Measurements from ENCODE around the gene NLK. TPM values are rescaled to one million over a fixed set of nuclear protein-coding genes. Genes with fewer than 3 reads are reported as not detected.

The NLK gene
- total RNA-seq, 2 experiments from 2014 or later: 18.1 to 27.8 TPM

DNA sequence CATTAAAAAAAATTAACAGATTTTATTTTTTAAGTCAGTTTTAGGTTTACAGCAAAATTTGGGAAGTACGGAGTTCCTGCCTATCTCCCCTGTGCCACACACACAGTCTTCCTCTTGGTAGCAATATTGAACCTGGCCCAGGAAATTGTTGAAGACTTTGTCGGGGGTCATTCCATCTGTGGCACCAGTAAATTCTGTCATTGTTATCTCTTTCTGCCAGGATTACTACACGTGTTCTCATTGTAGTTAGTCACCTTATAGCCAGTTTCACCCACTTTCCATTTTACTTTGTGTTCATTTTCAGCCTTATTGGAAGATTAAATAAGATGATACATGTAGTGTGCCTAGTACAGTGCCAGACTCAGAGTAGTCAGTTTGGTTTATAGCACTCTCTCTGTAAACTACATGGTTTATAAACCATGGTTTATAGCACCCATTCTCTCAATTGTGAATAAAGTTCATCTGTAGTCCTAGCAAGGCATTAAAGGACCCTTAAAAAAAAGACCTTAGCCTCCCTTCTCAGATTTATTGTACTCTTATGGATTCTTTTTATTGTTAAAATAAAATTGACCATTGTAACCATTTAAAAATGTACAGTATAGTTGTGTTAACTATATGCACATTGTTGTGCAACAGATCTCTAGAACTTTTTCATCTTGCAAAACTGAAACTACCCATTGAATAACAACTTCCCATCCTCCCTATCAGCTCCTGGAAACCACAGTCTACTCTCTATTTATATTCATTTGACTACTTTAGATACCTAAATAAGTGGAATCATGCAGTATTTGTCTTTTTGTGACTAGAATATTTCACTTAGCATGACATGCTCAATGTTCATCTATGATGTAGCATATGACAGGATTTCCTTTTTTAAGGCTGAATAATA is 36.1 kb downstream of the NLK start:
- Histone ChIP-seq H3K4me2 (ENCODE audit: low read length) (no peak overlapping the region), H2AFZ (ENCODE audit: low read length) (no peak overlapping the region), H3K36me3 (ENCODE audit: insufficient read depth, low read length) (peaks cover 6% of the 10 kb centered on the region), H3K4me1 (ENCODE audit: insufficient read depth, low read length, poor library complexity, severe bottlenecking) (peaks cover 41% of the 10 kb centered on the region), H3K79me2 (ENCODE audit: insufficient read depth, low read depth, low read length) (peaks cover 31% of the 10 kb centered on the region; the same call in 1 of the 2 replicates), H3K9me3 (ENCODE audit: low read length) (no peaks in the 10 kb centered on the region), H3K4me3 (ENCODE audit: low read depth, low read length, poor library complexity, severe bottlenecking) (no peak overlapping the region), H4K20me1 (ENCODE audit: insufficient read depth, low read length) (0 out of 2 replicates have a peak, but pooled peaks cover 4% of the 10 kb centered on the region), H3K9me2 (ENCODE audit: insufficient read depth, low read length) (no peaks in the 10 kb centered on the region), H3K27ac (ENCODE audit: low read depth, low read length, poor library complexity, severe bottlenecking) (no peak overlapping the region)
- TF ChIP-seq, protein P1, sequence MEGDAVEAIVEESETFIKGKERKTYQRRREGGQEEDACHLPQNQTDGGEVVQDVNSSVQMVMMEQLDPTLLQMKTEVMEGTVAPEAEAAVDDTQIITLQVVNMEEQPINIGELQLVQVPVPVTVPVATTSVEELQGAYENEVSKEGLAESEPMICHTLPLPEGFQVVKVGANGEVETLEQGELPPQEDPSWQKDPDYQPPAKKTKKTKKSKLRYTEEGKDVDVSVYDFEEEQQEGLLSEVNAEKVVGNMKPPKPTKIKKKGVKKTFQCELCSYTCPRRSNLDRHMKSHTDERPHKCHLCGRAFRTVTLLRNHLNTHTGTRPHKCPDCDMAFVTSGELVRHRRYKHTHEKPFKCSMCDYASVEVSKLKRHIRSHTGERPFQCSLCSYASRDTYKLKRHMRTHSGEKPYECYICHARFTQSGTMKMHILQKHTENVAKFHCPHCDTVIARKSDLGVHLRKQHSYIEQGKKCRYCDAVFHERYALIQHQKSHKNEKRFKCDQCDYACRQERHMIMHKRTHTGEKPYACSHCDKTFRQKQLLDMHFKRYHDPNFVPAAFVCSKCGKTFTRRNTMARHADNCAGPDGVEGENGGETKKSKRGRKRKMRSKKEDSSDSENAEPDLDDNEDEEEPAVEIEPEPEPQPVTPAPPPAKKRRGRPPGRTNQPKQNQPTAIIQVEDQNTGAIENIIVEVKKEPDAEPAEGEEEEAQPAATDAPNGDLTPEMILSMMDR (conservative IDR thresholded peaks at IDR 0.05; ENCODE audit: low read length): no peak
- ChIA-PET CTCF (ENCODE audit: unreplicated experiment) (no interaction called here), POLR2A (interaction anchor here (0.6 to 0.7 kb wide), 2 partner anchors 13 to 19 kb away, joined by 3 read pairs; no protein-coding TSS in a partner anchor)
- BruUV-seq (replicated peaks): no TSS peak
- no peak for DNase-seq (ENCODE audit: low spot score)
- intact Hi-C loops (cut with micrococcal nuclease; ENCODE audit: unreplicated experiment): no loop called here

DNA sequence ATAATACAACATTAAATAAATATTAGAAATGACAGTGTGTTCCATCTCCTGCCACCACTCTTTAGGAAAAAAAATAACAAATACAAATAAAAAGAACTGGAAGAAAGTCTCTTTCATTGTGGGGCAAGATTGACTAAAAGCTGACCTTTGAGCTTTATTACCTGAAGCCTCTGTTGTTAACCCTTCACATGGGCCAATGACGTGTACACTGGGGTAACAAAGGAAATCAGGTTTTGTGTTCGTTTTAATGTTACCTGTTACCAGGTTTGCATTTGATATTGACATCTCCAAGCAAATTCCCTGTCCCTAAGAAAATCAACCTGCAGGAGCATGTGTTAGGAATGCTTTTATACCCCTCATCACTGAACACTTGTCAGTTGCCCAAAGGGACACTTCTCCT is 39.0 kb downstream of the NLK start:
- ChIA-PET CTCF (ENCODE audit: unreplicated experiment) (no interaction called here), POLR2A (no interaction called here)
- no peak for DNase-seq (ENCODE audit: low spot score)
- H3K36me3 ChIP-seq (ENCODE audit: insufficient read depth, low read length): peaks cover 6% of the 10 kb centered on the region
- H3K9me3 ChIP-seq (ENCODE audit: low read length): no peaks in the 10 kb centered on the region
- TF ChIP-seq, protein P1 (conservative IDR thresholded peaks at IDR 0.05; ENCODE audit: low read length): no peak
- no peak for TF ChIP-seq EZH2phosphoT487 (IDR thresholded peaks at IDR 0.05; ENCODE audit: borderline replicate concordance, low read depth, low read length)
- no peak overlapping the region for H3K4me2 ChIP-seq (ENCODE audit: low read length)
- no peak overlapping the region for H3K4me3 ChIP-seq (ENCODE audit: low read depth, low read length, poor library complexity, severe bottlenecking)
- peaks cover 9% of the 10 kb centered on the region; the same call in 1 of the 2 replicates for H4K20me1 ChIP-seq (ENCODE audit: insufficient read depth, low read length)
- no peaks in the 10 kb centered on the region for H3K9me2 ChIP-seq (ENCODE audit: insufficient read depth, low read length)
- intact Hi-C loops (cut with micrococcal nuclease; ENCODE audit: unreplicated experiment): no loop called here
- no peak overlapping the region for H2AFZ ChIP-seq (ENCODE audit: low read length)
- peaks cover 12% of the 10 kb centered on the region for H3K4me1 ChIP-seq (ENCODE audit: insufficient read depth, low read length, poor library complexity, severe bottlenecking)
- H3K79me2 ChIP-seq (ENCODE audit: insufficient read depth, low read depth, low read length): peaks cover 22% of the 10 kb centered on the region; the same call in 1 of the 2 replicates
- BruUV-seq (replicated peaks): no TSS peak
- H3K27ac ChIP-seq (ENCODE audit: low read depth, low read length, poor library complexity, severe bottlenecking): no peak overlapping the region

DNA sequence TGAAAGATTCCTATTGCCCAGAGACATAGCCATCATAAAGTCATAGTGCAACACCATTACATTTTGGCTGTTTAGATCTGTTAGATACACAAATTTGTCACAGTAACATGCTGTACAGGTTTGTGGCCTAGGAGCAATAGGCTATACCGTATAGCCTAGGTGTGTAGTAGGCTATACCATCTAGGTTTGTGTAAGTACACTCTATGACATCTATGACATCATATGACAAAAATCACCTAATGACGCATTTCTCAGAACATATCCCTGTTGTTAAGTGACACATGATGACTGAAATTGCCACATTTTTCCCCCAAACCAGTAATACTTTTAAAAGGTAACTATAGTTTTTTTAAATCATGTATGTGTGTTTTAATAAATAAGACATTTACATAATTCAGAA is 43.3 kb downstream of the NLK start:
- Histone ChIP-seq H3K79me2 (ENCODE audit: insufficient read depth, low read depth, low read length) (peaks cover 15% of the 10 kb centered on the region), H3K4me3 (ENCODE audit: low read depth, low read length, poor library complexity, severe bottlenecking) (no peak overlapping the region), H4K20me1 (ENCODE audit: insufficient read depth, low read length) (peaks cover 9% of the 10 kb centered on the region; the same call in 1 of the 2 replicates), H3K36me3 (ENCODE audit: insufficient read depth, low read length) (no peaks in the 10 kb centered on the region), H3K4me2 (ENCODE audit: low read length) (no peak overlapping the region), H3K9me3 (ENCODE audit: low read length) (peaks cover 4% of the 10 kb centered on the region; the same call in 1 of the 2 replicates), H3K9me2 (ENCODE audit: insufficient read depth, low read length) (no peaks in the 10 kb centered on the region), H3K4me1 (ENCODE audit: insufficient read depth, low read length, poor library complexity, severe bottlenecking) (no peaks in the 10 kb centered on the region), H2AFZ (ENCODE audit: low read length) (no peak overlapping the region), H3K27ac (ENCODE audit: low read depth, low read length, poor library complexity, severe bottlenecking) (no peak overlapping the region)
- no TSS peak for BruUV-seq (replicated peaks)
- ChIA-PET POLR2A (no interaction called here), CTCF (ENCODE audit: unreplicated experiment) (no interaction called here)
- intact Hi-C loops (cut with micrococcal nuclease; ENCODE audit: unreplicated experiment): no loop called here
- no peak for DNase-seq (ENCODE audit: low spot score)
- no peak for TF ChIP-seq EZH2phosphoT487 (IDR thresholded peaks at IDR 0.05; ENCODE audit: borderline replicate concordance, low read depth, low read length)
- TF ChIP-seq, protein P1 (conservative IDR thresholded peaks at IDR 0.05; ENCODE audit: low read length): no peak

Data from OCI-LY7 (cell line).